Endothelial cell of umbilical vein (primary cell): Measurements from ENCODE around the gene TUFM.

ENCODE experiments used
- CTCF ChIP-seq, 2 donors: IDR thresholded peaks; 1 replicate in 1 of 2; 2 replicates in 1 of 2; pipeline ENCODE4 v1.5.1; 2011; ENCODE audit warnings: low read length in 2 of 2, mild to moderate bottlenecking in 2 of 2, moderate library complexity in 2 of 2, control low read depth in 1 of 2, inconsistent platforms in 1 of 2, low read depth in 1 of 2; ENCODE audit not compliant: insufficient read depth in 1 of 2; ENCODE audit errors: extremely low read depth in 1 of 2
- EZH2 ChIP-seq: IDR thresholded peaks from 2 replicates; pipeline ENCODE4 v1.6.1; 2012; ENCODE audit warnings: borderline replicate concordance, low read depth, mild to moderate bottlenecking, moderate library complexity, low read length, inconsistent platforms; ENCODE audit not compliant: severe bottlenecking
- MAX ChIP-seq: IDR thresholded peaks from 2 replicates; pipeline ENCODE4 v1.6.1; 2011; ENCODE audit not compliant: insufficient read depth, insufficient read length
- POLR2A ChIP-seq: IDR thresholded peaks from 2 replicates; pipeline ENCODE4 v1.6.1; 2012; ENCODE audit warnings: low read depth, mild to moderate bottlenecking, control low read depth, low read length

GRCh38 chr16:28876019-28876659 lies 30.0 kb upstream of the TUFM start:
- TF ChIP-seq MAX (no peak), CTCF (IDR thresholded peaks at IDR 0.05; ENCODE audit: extremely low read depth in 1 of 2, insufficient read depth in 1 of 2, low read depth in 1 of 2, low read length in 2 of 2) (no peak), POLR2A (no peak), EZH2 (no peak)
